Measurements from ENCODE around the gene RASEF.

Gene RASEF

GRCh38 chr9:83047839-83048775, 14.8 kb downstream of the RASEF start:
- no peak for TF ChIP-seq CTCF (IDR thresholded peaks at IDR 0.05)

- no peak for TF ChIP-seq CTCF (IDR thresholded peaks at IDR 0.05)
Observed at GRCh38 chr9:83043597-83043996, 19.3 kb downstream of the RASEF start.

GRCh38 chr9:83041771-83042170, 21.2 kb downstream of the RASEF start:
- no peak for TF ChIP-seq CTCF (IDR thresholded peaks at IDR 0.05)

GRCh38 chr9:83039303-83039702, 23.6 kb downstream of the RASEF start:
- TF ChIP-seq CTCF (IDR thresholded peaks at IDR 0.05): no peak

GRCh38 chr9:83036043-83036442, 26.9 kb downstream of the RASEF start:
- no peak for TF ChIP-seq CTCF (IDR thresholded peaks at IDR 0.05)

- no peak for TF ChIP-seq CTCF (IDR thresholded peaks at IDR 0.05)
Observed at GRCh38 chr9:83035143-83035542, 27.8 kb downstream of the RASEF start.

GRCh38 chr9:83034587-83034986, 28.4 kb downstream of the RASEF start:
- no peak for TF ChIP-seq CTCF (IDR thresholded peaks at IDR 0.05)

Measured in LNCAP (cell line).